Measurements from ENCODE around the gene PIP4K2A. TPM values are rescaled to one million over a fixed set of nuclear protein-coding genes. Genes with fewer than 3 reads are reported as not detected.
A peak's percentile ranks its signal among the peaks of the same experiment; 100 is the strongest.
"Not testable (repeated sequence)": the region's sequence is repeated elsewhere in the genome, so short reads cannot be mapped to it uniquely, and the experiment has no call there.

PIP4K2A gene
- total RNA-seq, 6 experiments from 2014 or later, result 50.1 to 67.9 (median 58.9) TPM

GRCh38 chr10:22719406-22720042 lies 5.1 kb upstream of the PIP4K2A start:
- H3K4me3 Mint-ChIP-seq, result no peak overlapping the region
- peaks cover 5% of the 10 kb centered on the region; the same call in 1 of the 2 replicates for H3K4me1 Mint-ChIP-seq (ENCODE audit: low read depth)
- H3K27me3 Mint-ChIP-seq (ENCODE audit: insufficient read depth), result peaks cover 7% of the 10 kb centered on the region
- no peak for DNase-seq
- H3K36me3 Mint-ChIP-seq (ENCODE audit: low read depth), result no peaks in the 10 kb centered on the region
- no peaks in the 10 kb centered on the region for H3K9me3 Mint-ChIP-seq
- TF ChIP-seq CTCF (IDR thresholded peaks at IDR 0.05), result no peak
- H3K27ac Mint-ChIP-seq, result no peak overlapping the region

DNA sequence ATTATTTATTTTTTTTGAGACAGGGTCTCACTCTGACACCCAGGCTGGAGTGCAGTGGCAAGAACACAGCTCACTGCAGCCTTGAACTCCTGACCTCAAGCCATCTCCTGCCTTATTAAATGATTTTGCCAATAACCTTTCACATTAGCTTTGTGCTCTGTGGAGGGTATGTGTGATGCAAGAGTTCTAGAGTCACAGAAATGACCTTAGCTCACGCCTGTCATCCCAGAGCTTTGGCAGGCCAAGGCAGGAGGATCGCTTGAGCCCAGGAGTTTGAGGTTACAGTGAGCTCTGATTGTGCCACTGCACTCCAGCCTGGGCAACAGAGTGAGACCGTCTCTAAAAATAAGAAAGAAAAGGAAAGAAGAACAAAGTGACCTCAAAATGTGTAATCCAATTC lies 4.3 kb upstream of the PIP4K2A start:
- H3K27me3 Mint-ChIP-seq (ENCODE audit: insufficient read depth); H3K4me3 Mint-ChIP-seq; DNase-seq; H3K36me3 Mint-ChIP-seq (ENCODE audit: low read depth); H3K9me3 Mint-ChIP-seq; H3K4me1 Mint-ChIP-seq (ENCODE audit: low read depth); H3K27ac Mint-ChIP-seq: not testable (repeated sequence)

DNA sequence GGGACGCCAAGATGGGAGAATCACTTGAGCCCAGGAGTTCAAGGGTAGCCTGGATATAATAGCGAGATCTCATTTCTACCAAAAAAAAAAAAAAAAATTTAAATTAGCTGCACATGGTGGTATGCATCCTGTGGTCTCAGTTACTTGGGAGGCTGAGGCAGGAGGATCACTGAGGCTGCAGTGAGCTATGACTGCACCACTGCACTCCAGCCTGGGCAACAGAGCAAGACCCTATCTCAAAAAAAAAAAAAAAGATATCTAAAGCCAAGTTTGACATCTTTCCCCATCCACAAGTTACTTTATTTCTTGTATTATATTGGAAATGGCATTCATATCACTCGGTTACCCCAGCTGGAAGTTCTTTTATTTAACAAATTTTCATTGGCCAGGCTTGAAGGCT lies 3.4 kb upstream of the PIP4K2A start:
- Mint-ChIP-seq H3K27ac (no peak overlapping the region), H3K4me1 (ENCODE audit: low read depth) (peaks cover 5% of the 10 kb centered on the region; the same call in 1 of the 2 replicates), H3K27me3 (ENCODE audit: insufficient read depth) (peaks cover 7% of the 10 kb centered on the region), H3K4me3 (no peak overlapping the region), H3K9me3 (no peaks in the 10 kb centered on the region), H3K36me3 (ENCODE audit: low read depth) (no peaks in the 10 kb centered on the region)
- no peak for DNase-seq
- TF ChIP-seq CTCF (IDR thresholded peaks at IDR 0.05), result no peak

DNA sequence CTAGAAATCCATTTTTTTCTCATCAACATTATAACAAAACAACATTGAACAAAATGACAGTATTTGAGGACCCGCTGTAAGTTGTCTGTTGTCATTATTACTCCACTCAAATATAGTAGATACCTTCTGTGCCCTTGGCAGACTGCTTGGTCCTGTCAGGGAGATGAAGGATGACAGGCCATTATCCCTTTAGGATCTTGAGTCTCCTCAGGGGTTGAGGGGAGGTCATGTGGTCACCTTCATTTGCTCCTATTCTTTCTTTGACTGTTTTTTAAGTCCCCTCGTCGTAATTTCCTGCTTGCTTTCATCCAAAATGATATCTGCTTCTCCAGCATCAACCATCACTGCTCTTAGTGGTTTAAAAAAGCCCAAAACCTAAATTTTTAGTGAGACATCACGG lies 2.6 kb upstream of the PIP4K2A start:
- DNase-seq, result no peak
- H3K27ac Mint-ChIP-seq, result no peak overlapping the region
- no peaks in the 10 kb centered on the region for H3K36me3 Mint-ChIP-seq (ENCODE audit: low read depth)
- H3K4me1 Mint-ChIP-seq (ENCODE audit: low read depth), result peaks cover 13% of the 10 kb centered on the region
- TF ChIP-seq CTCF (IDR thresholded peaks at IDR 0.05), result no peak
- H3K27me3 Mint-ChIP-seq (ENCODE audit: insufficient read depth), result peaks cover 7% of the 10 kb centered on the region
- no peak overlapping the region for H3K4me3 Mint-ChIP-seq
- no peaks in the 10 kb centered on the region for H3K9me3 Mint-ChIP-seq

GRCh38 chr10:22715290-22715625 lies 880 bp upstream of the PIP4K2A start:
- Mint-ChIP-seq H3K4me1 (ENCODE audit: low read depth) (peaks cover 29% of the 10 kb centered on the region), H3K4me3 (peak overlapping the region; percentile 57), H3K9me3 (no peaks in the 10 kb centered on the region), H3K27ac (peak overlapping the region; percentile 28), H3K36me3 (ENCODE audit: low read depth) (no peaks in the 10 kb centered on the region), H3K27me3 (ENCODE audit: insufficient read depth) (peaks cover 7% of the 10 kb centered on the region)
- no peak for DNase-seq
- no peak for TF ChIP-seq CTCF (IDR thresholded peaks at IDR 0.05)

GRCh38 chr10:22713853-22714478 lies 412 bp downstream of the PIP4K2A start:
- Mint-ChIP-seq H3K4me3 (peak overlapping the region; percentile 92), H3K9me3 (no peaks in the 10 kb centered on the region), H3K36me3 (ENCODE audit: low read depth) (no peaks in the 10 kb centered on the region), H3K27me3 (ENCODE audit: insufficient read depth) (peaks cover 3% of the 10 kb centered on the region), H3K27ac (peak overlapping the region; percentile 61; the same call in 1 of the 2 replicates), H3K4me1 (ENCODE audit: low read depth) (peaks cover 33% of the 10 kb centered on the region)
- no peak for TF ChIP-seq CTCF (IDR thresholded peaks at IDR 0.05)
- DNase-seq, result no peak
